ENCODE results near the gene PRR18.

GRCh38 chr6:166308033-166308768 is at the start of gene PRR18:
- no peak for TF ChIP-seq CTCF (IDR thresholded peaks at IDR 0.05 in 8 of 11, conservative IDR thresholded peaks at IDR 0.05 in 3 of 11)
- no peak for TF ChIP-seq POLR2A (IDR thresholded peaks at IDR 0.05)

Measured in spleen (tissue), 7 donors.